Adrenal gland (tissue), 12 donors: ENCODE results near the gene SECISBP2. TPM values are rescaled to one million over a fixed set of nuclear protein-coding genes. Genes with fewer than 3 reads are reported as not detected.

ENCODE experiments used
- DNase-seq, 7 donors: peaks; one replicate each; pipeline ENCODE4 v3.0.0-alpha.2; 2019 to 2020
- H3K27ac ChIP-seq, 5 donors: fragments of 200-600 bp; sonication (generic) in 4 of 5; 1 replicate in 3 of 5; 2 replicates in 2 of 5; pipeline versions ENCODE4 v1.5.1 to v1.8.0; 2016 to 2020; ENCODE audit warnings: mild to moderate bottlenecking in 1 of 5
- H3K27me3 ChIP-seq: fragments of 200-600 bp; 2 replicates; pipeline ENCODE4 v1.8.0; 2021
- H3K36me3 ChIP-seq, 2 donors: fragments of 200-600 bp; replicated peaks in 1 of 2; 1 replicate in 1 of 2; 2 replicates in 1 of 2; pipeline versions ENCODE4 v1.5.1 to v1.8.0; 2018 to 2022
- H3K4me1 ChIP-seq, 2 donors: fragments of 200-600 bp; replicated peaks in 1 of 2; 1 replicate in 1 of 2; 2 replicates in 1 of 2; pipeline versions ENCODE4 v1.5.1 to v1.8.0; 2018 to 2021
- H3K4me3 ChIP-seq, 4 donors: fragments of 200-600 bp; sonication (generic) in 3 of 4; one replicate each; pipeline ENCODE4 v1.5.1; 2016 to 2018
- H3K9me3 ChIP-seq, 3 donors: fragments of 200-600 bp; sonication (generic) in 1 of 3; replicated peaks in 1 of 3; 1 replicate in 2 of 3; 2 replicates in 1 of 3; pipeline versions ENCODE4 v1.5.1 to v1.8.0; 2016 to 2021
- CTCF ChIP-seq, 6 experiments: fragments of 450-650 bp in 4 of 6; fragments of 200-600 bp in 2 of 6; sonication (generic) in 1 of 6; IDR thresholded peaks; 1 replicate in 5 of 6; 2 replicates in 1 of 6; pipeline versions ENCODE4 v1.5.1 to v1.8.0; 2016 to 2021; ENCODE audit warnings: antibody characterized with exemption in 6 of 6, mild to moderate bottlenecking in 2 of 6, moderate library complexity in 1 of 6
- POLR2A ChIP-seq, 2 donors: fragments of 450-650 bp; IDR thresholded peaks; one replicate each; pipeline ENCODE4 v1.6.1; 2017; ENCODE audit warnings: antibody characterized with exemption in 2 of 2, mild to moderate bottlenecking in 2 of 2, moderate library complexity in 1 of 2
- WGBS, 4 donors: extraction: QIAGEN DNeasy Blood & Tissue Kit in 2 of 4; methylation state at CpG; one replicate each; pipeline versions ENCODE4 v1.1.5 to v1.1.7; 2013 to 2017; 5-methylcytosine and 5-hydroxymethylcytosine counted together
- intact Hi-C, 2 donors: fragments of 100-400 bp; cut with DNase I; formaldehyde crosslinking; loops; one replicate each; pipeline versions ENCODE4 v1.14.1 to v1.15.0; 2022 to 2023
- polyA plus RNA-seq, 3 donors: library from polyadenylated mRNA; stranded (reverse); fragments of 200-250 nt in 2 of 3; fragments of 350-450 nt in 1 of 3; fragmentation: Illumina TruSeq in 1 of 3; extraction: RNeasy Lipid Tissue Mini Kit (QIAGEN cat#74804) in 1 of 3; gene quantifications; one replicate each; pipeline ENCODE4 v1.2.3, GENCODE V29; 2013 to 2014
- total RNA-seq, 9 donors: library from RNA; depleted of rRNA in 4 of 9; stranded (reverse); fragments of >200 nt in 4 of 9; fragments of 120-200 nt in 1 of 9; fragmentation: NEBNext Ultra II Directional in 1 of 9; extraction: Animal tissue kit (Norgen Biotek cat#: 25700) in 1 of 9; gene quantifications; one replicate each; pipeline versions ENCODE4 v1.1.0 to v1.2.4, GENCODE V29; 2013 to 2023
- donor health status: healthy with polysubstance abuse.
- donor health status: Bipolar disorder and iron deficiency.
- donor health status: DM: yes; HTN: yes; CAD: no.
- donor health status: DM: no; HTN: no; CAD: no.
- donor health status: DM: no; HTN: no; CAD: no.
- donor health status: DM: yes; HTN: yes; CAD: no.

The SECISBP2 gene
- total and polyA plus RNA-seq, 12 donors = 31.7 to 76.1 (median 46.8) TPM

- peak in 4 of 7 donors; percentile 18 to 66 (median 42) for DNase-seq
- no peak overlapping the region for H3K4me3 ChIP-seq
- H3K36me3 ChIP-seq = peaks cover 0 to 64% of the 10 kb centered on the region in 2 donors
- intact Hi-C loops = no loop called here
- no peaks in the 10 kb centered on the region for H3K9me3 ChIP-seq
- no peaks in the 10 kb centered on the region for H3K4me1 ChIP-seq
- TF ChIP-seq POLR2A (IDR thresholded peaks at IDR 0.05) (no peak), CTCF (IDR thresholded peaks at IDR 0.05) (no peak)
- H3K27ac ChIP-seq = peak overlapping the region in 1 of 5 donors; percentile 34
- 62 to 74% (median 70%) methylated on average over 3 of the region's 3 CpGs for WGBS, 4 donors
- H3K27me3 ChIP-seq = no peaks in the 10 kb centered on the region
Observed at GRCh38 chr9:89360465-89360864, 42.2 kb downstream of the SECISBP2 start.

GRCh38 chr9:89361031-89361430, 42.7 kb downstream of the SECISBP2 start:
- Histone ChIP-seq H3K4me3 (no peak overlapping the region), H3K9me3 (no peaks in the 10 kb centered on the region), H3K27me3 (no peaks in the 10 kb centered on the region), H3K36me3 (peaks cover 0 to 61% of the 10 kb centered on the region in 2 donors), H3K27ac (no peak overlapping the region), H3K4me1 (no peaks in the 10 kb centered on the region)
- peak in 3 of 7 donors; percentile 3 to 46 (median 5) for DNase-seq
- TF ChIP-seq CTCF (IDR thresholded peaks at IDR 0.05) (no peak), POLR2A (IDR thresholded peaks at IDR 0.05) (no peak)
- intact Hi-C loops = no loop called here
- 87 to 99% (median 97%) methylated on average over 6 of the region's 6 CpGs for WGBS, 4 donors

GRCh38 chr9:89361816-89362646, 43.7 kb downstream of the SECISBP2 start:
- 83 to 93% (median 91%) methylated on average over 6 to 9 of the region's 9 CpGs for WGBS, 4 donors
- intact Hi-C loops = no loop called here
- no peak overlapping the region for H3K27ac ChIP-seq
- H3K4me1 ChIP-seq = no peaks in the 10 kb centered on the region
- H3K27me3 ChIP-seq = no peaks in the 10 kb centered on the region
- H3K4me3 ChIP-seq = no peak overlapping the region
- peaks cover 0 to 51% of the 10 kb centered on the region in 2 donors for H3K36me3 ChIP-seq
- no peaks in the 10 kb centered on the region for H3K9me3 ChIP-seq
- TF ChIP-seq POLR2A (IDR thresholded peaks at IDR 0.05) = no peak
- TF ChIP-seq CTCF (IDR thresholded peaks at IDR 0.05) = no peak
- peak in 4 of 7 donors; percentile 10 to 45 (median 16) for DNase-seq

- no peak overlapping the region for H3K4me3 ChIP-seq
- H3K4me1 ChIP-seq = no peaks in the 10 kb centered on the region
- peak in 4 of 7 donors; percentile 12 to 51 (median 17) for DNase-seq
- 90 to 94% (median 92%) methylated on average over 5 to 10 of the region's 10 CpGs for WGBS, 4 donors
- H3K9me3 ChIP-seq = no peaks in the 10 kb centered on the region
- intact Hi-C loops = no loop called here
- peaks cover 0 to 44% of the 10 kb centered on the region in 2 donors for H3K36me3 ChIP-seq
- TF ChIP-seq POLR2A (IDR thresholded peaks at IDR 0.05) = no peak
- no peak for TF ChIP-seq CTCF (IDR thresholded peaks at IDR 0.05)
- H3K27ac ChIP-seq = no peak overlapping the region
- no peaks in the 10 kb centered on the region for H3K27me3 ChIP-seq
Observed at GRCh38 chr9:89362647-89363310, 44.5 kb downstream of the SECISBP2 start.
